HEK293 (cell line): ENCODE data around the gene AHCYL1.

Source experiments
- GLIS1 ChIP-seq: fragments of 450-650 bp; formaldehyde crosslinking; IDR thresholded peaks from 2 replicates; pipeline ENCODE4 v1.5.1; 2016; ENCODE audit warnings: missing biosample characterization, missing genetic modification characterization
- KLF1 ChIP-seq: fragments of 450-650 bp; formaldehyde crosslinking; IDR thresholded peaks from 2 replicates; pipeline ENCODE4 v1.5.1; 2016; ENCODE audit warnings: missing biosample characterization, missing genetic modification characterization
- MEIS1 ChIP-seq: sonication (generic); formaldehyde crosslinking; IDR thresholded peaks from 2 replicates; pipeline ENCODE4 v1.8.1; 2022; ENCODE audit warnings: missing genetic modification reagents, mild to moderate bottlenecking, borderline replicate concordance
- TRIM28 ChIP-seq: IDR thresholded peaks from 2 replicates; pipeline ENCODE4 v1.6.1; 2011; ENCODE audit warnings: low read length, control low read depth, borderline replicate concordance
- ZBTB11 ChIP-seq: fragments of 450-650 bp; formaldehyde crosslinking; conservative IDR thresholded peaks from 2 replicates; pipeline ENCODE4 v1.5.1; 2016; ENCODE audit warnings: low read depth, missing biosample characterization, missing genetic modification characterization
- ZBTB20 ChIP-seq: fragments of 450-650 bp; formaldehyde crosslinking; IDR thresholded peaks from 2 replicates; pipeline ENCODE4 v1.5.1; 2016; ENCODE audit warnings: missing biosample characterization, missing genetic modification characterization
- ZEB2 ChIP-seq: fragments of 450-650 bp; formaldehyde crosslinking; IDR thresholded peaks from 2 replicates; pipeline ENCODE4 v1.5.1; 2016; ENCODE audit warnings: missing biosample characterization, missing genetic modification characterization
- ZFP37 ChIP-seq: fragments of 450-650 bp; formaldehyde crosslinking; IDR thresholded peaks from 2 replicates; pipeline ENCODE4 v1.5.1; 2016; ENCODE audit warnings: missing biosample characterization, missing genetic modification characterization
- ZNF174 ChIP-seq: fragments of 450-650 bp; formaldehyde crosslinking; IDR thresholded peaks from 2 replicates; pipeline ENCODE4 v1.5.0; 2017; ENCODE audit warnings: missing biosample characterization, mild to moderate bottlenecking, missing genetic modification characterization
- ZNF404 ChIP-seq: fragments of 450-650 bp; formaldehyde crosslinking; IDR thresholded peaks from 2 replicates; pipeline ENCODE4 v1.5.1; 2017; ENCODE audit warnings: missing biosample characterization, missing genetic modification characterization
- ZNF561 ChIP-seq: fragments of 450-650 bp; IDR thresholded peaks from 2 replicates; pipeline ENCODE4 v1.5.1; 2018; ENCODE audit warnings: missing biosample characterization, missing genetic modification characterization, borderline replicate concordance
- ZNF621 ChIP-seq: fragments of 450-650 bp; formaldehyde crosslinking; IDR thresholded peaks from 2 replicates; pipeline ENCODE4 v1.5.1; 2017; ENCODE audit warnings: missing biosample characterization, missing genetic modification characterization
- ZNF692 ChIP-seq: fragments of 450-650 bp; formaldehyde crosslinking; IDR thresholded peaks from 2 replicates; pipeline ENCODE4 v1.5.1; 2016; ENCODE audit warnings: missing biosample characterization, missing genetic modification characterization
- ZNF701 ChIP-seq: fragments of 450-650 bp; formaldehyde crosslinking; IDR thresholded peaks from 2 replicates; pipeline ENCODE4 v1.5.1; 2016; ENCODE audit warnings: missing biosample characterization, missing genetic modification characterization
- TF ChIP-seq, protein P1 (sequence below): fragments of 450-650 bp; formaldehyde crosslinking; IDR thresholded peaks from 2 replicates; pipeline ENCODE4; 2016; ENCODE audit warnings: missing biosample characterization, missing genetic modification characterization
- TF ChIP-seq, protein P2 (sequence below): fragments of 450-650 bp; formaldehyde crosslinking; IDR thresholded peaks from 2 replicates; pipeline ENCODE4 v1.5.1; 2017; ENCODE audit warnings: missing biosample characterization, missing genetic modification characterization
- TF ChIP-seq, protein P3 (sequence below): fragments of 450-650 bp; formaldehyde crosslinking; IDR thresholded peaks from 2 replicates; pipeline ENCODE4 v1.5.1; 2016; ENCODE audit warnings: missing biosample characterization, missing genetic modification characterization
- TF ChIP-seq, protein P4 (sequence below): fragments of 450-650 bp; formaldehyde crosslinking; IDR thresholded peaks from 2 replicates; pipeline ENCODE4 v1.5.1; 2016; ENCODE audit warnings: missing biosample characterization, missing genetic modification characterization
- TF ChIP-seq, protein P5 (sequence below): fragments of 450-650 bp; formaldehyde crosslinking; IDR thresholded peaks from 2 replicates; pipeline ENCODE4 v1.5.1; 2016; ENCODE audit warnings: missing biosample characterization, missing genetic modification characterization
- TF ChIP-seq, protein P6 (sequence below): fragments of 450-650 bp; formaldehyde crosslinking; optimal IDR thresholded peaks from 2 replicates; pipeline ENCODE3; 2016; ENCODE audit warnings: missing biosample characterization, mild to moderate bottlenecking, missing genetic modification characterization
- TF ChIP-seq, protein P7 (sequence below): fragments of 450-650 bp; formaldehyde crosslinking; IDR thresholded peaks from 2 replicates; pipeline ENCODE4 v1.5.1; 2016; ENCODE audit warnings: missing biosample characterization, missing genetic modification characterization

AHCYL1 gene

DNA sequence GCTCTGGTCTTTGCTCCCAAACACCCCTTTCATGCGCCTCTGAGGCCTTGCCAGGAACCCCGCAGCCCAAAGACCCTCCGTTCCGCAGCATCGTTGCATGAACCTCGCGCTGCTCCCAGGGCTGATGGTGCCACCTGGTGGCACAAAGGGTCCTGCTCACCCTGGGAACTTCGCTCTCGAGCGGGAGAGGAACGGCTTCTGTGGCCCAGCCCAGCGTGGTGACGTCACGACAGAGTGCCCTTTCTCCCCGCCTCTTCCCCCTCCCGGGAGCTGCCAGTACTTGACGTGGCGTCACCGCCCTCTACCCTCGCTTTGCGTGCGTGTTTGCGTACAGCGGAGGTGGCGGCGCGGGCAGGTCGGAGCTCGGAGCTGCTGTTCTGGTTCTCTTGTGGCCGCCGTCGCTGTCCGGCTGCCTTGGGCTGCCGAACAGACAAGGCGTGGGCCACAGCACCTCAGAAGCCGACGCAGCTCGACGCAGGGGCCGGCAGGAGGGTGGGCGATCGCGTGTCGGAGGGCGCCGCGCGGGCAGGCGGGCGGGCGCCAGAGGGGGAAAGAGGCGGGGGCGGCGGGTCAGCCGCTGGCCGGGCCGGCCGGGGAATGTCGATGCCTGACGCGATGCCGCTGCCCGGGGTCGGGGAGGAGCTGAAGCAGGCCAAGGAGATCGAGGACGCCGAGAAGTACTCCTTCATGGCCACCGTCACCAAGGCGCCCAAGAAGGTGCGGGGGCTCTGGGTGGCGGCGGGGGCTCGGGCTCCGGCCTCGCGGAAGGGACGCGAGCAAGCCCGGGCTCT, at the start of gene AHCYL1 (continued):
- TF ChIP-seq ZNF692 (tag by site-specific recombination) (peak; percentile 79; the same call in 1 of the 2 replicates), ZFP37 (peak; percentile 92), ZNF701 (tag by site-specific recombination) (no peak), ZEB2 (tag by site-specific recombination) (peak; percentile 82), KLF1 (peak; percentile 79; the same call in 1 of the 2 replicates), GLIS1 (tag by site-specific recombination) (peak; percentile 78), ZNF174 (tag by site-specific recombination) (no peak), ZNF621 (no peak), ZBTB20 (peak; percentile 83), ZNF404 (no peak), ZBTB11 (tag by site-specific recombination) (no peak), TRIM28 (peak; percentile 78; the same call in 1 of the 2 replicates), ZNF561 (tag by site-specific recombination) (peak; percentile 58), MEIS1 (CRISPR knock-in tag) (no peak)
- TF ChIP-seq, protein P1, sequence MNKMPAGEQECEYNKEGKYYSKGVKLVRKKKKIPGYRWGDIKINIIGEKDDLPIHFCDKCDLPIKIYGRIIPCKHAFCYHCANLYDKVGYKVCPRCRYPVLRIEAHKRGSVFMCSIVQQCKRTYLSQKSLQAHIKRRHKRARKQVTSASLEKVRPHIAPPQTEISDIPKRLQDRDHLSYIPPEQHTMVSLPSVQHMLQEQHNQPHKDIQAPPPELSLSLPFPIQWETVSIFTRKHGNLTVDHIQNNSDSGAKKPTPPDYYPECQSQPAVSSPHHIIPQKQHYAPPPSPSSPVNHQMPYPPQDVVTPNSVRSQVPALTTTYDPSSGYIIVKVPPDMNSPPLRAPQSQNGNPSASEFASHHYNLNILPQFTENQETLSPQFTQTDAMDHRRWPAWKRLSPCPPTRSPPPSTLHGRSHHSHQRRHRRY (tag by site-specific recombination), result no peak
- TF ChIP-seq, protein P2, sequence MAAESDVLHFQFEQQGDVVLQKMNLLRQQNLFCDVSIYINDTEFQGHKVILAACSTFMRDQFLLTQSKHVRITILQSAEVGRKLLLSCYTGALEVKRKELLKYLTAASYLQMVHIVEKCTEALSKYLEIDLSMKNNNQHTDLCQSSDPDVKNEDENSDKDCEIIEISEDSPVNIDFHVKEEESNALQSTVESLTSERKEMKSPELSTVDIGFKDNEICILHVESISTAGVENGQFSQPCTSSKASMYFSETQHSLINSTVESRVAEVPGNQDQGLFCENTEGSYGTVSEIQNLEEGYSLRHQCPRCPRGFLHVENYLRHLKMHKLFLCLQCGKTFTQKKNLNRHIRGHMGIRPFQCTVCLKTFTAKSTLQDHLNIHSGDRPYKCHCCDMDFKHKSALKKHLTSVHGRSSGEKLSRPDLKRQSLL (tag by site-specific recombination), result no peak
- TF ChIP-seq, protein P3, sequence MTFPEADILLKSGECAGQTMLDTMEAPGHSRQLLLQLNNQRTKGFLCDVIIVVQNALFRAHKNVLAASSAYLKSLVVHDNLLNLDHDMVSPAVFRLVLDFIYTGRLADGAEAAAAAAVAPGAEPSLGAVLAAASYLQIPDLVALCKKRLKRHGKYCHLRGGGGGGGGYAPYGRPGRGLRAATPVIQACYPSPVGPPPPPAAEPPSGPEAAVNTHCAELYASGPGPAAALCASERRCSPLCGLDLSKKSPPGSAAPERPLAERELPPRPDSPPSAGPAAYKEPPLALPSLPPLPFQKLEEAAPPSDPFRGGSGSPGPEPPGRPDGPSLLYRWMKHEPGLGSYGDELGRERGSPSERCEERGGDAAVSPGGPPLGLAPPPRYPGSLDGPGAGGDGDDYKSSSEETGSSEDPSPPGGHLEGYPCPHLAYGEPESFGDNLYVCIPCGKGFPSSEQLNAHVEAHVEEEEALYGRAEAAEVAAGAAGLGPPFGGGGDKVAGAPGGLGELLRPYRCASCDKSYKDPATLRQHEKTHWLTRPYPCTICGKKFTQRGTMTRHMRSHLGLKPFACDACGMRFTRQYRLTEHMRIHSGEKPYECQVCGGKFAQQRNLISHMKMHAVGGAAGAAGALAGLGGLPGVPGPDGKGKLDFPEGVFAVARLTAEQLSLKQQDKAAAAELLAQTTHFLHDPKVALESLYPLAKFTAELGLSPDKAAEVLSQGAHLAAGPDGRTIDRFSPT (tag by site-specific recombination), result peak; percentile 97
- TF ChIP-seq, protein P4, sequence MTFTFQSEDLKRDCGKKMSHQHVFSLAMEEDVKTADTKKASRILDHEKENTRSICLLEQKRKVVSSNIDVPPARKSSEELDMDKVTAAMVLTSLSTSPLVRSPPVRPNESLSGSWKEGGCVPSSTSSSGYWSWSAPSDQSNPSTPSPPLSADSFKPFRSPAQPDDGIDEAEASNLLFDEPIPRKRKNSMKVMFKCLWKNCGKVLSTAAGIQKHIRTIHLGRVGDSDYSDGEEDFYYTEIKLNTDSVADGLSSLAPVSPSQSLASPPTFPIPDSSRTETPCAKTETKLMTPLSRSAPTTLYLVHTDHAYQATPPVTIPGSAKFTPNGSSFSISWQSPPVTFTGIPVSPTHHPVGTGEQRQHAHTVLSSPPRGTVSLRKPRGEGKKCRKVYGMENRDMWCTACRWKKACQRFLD (tag by site-specific recombination), result no peak
- TF ChIP-seq, protein P5, sequence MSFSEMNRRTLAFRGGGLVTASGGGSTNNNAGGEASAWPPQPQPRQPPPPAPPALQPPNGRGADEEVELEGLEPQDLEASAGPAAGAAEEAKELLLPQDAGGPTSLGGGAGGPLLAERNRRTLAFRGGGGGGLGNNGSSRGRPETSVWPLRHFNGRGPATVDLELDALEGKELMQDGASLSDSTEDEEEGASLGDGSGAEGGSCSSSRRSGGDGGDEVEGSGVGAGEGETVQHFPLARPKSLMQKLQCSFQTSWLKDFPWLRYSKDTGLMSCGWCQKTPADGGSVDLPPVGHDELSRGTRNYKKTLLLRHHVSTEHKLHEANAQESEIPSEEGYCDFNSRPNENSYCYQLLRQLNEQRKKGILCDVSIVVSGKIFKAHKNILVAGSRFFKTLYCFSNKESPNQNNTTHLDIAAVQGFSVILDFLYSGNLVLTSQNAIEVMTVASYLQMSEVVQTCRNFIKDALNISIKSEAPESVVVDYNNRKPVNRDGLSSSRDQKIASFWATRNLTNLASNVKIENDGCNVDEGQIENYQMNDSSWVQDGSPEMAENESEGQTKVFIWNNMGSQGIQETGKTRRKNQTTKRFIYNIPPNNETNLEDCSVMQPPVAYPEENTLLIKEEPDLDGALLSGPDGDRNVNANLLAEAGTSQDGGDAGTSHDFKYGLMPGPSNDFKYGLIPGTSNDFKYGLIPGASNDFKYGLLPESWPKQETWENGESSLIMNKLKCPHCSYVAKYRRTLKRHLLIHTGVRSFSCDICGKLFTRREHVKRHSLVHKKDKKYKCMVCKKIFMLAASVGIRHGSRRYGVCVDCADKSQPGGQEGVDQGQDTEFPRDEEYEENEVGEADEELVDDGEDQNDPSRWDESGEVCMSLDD, result peak; percentile 91
- TF ChIP-seq, protein P6, sequence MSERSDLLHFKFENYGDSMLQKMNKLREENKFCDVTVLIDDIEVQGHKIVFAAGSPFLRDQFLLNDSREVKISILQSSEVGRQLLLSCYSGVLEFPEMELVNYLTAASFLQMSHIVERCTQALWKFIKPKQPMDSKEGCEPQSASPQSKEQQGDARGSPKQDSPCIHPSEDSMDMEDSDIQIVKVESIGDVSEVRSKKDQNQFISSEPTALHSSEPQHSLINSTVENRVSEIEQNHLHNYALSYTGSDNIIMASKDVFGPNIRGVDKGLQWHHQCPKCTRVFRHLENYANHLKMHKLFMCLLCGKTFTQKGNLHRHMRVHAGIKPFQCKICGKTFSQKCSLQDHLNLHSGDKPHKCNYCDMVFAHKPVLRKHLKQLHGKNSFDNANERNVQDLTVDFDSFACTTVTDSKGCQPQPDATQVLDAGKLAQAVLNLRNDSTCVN (tag by site-specific recombination), result peak; percentile 92
- TF ChIP-seq, protein P7, sequence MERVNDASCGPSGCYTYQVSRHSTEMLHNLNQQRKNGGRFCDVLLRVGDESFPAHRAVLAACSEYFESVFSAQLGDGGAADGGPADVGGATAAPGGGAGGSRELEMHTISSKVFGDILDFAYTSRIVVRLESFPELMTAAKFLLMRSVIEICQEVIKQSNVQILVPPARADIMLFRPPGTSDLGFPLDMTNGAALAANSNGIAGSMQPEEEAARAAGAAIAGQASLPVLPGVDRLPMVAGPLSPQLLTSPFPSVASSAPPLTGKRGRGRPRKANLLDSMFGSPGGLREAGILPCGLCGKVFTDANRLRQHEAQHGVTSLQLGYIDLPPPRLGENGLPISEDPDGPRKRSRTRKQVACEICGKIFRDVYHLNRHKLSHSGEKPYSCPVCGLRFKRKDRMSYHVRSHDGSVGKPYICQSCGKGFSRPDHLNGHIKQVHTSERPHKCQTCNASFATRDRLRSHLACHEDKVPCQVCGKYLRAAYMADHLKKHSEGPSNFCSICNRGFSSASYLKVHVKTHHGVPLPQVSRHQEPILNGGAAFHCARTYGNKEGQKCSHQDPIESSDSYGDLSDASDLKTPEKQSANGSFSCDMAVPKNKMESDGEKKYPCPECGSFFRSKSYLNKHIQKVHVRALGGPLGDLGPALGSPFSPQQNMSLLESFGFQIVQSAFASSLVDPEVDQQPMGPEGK (tag by site-specific recombination), result peak; percentile 64
